NOMO-1 treated with dmso at 0.1 percent for 144 hours (cell line): Measurements from ENCODE around the gene ZNF674.
"Not testable (repeated sequence)": the region's sequence is repeated elsewhere in the genome, so short reads cannot be mapped to it uniquely, and the experiment has no call there.

Experiments used
- DNase-seq: peaks from one replicate; lab custom pipeline; 2025; ENCODE audit not compliant: unreplicated experiment; lab: John Stamatoyannopoulos, UW

Gene ZNF674

DNA sequence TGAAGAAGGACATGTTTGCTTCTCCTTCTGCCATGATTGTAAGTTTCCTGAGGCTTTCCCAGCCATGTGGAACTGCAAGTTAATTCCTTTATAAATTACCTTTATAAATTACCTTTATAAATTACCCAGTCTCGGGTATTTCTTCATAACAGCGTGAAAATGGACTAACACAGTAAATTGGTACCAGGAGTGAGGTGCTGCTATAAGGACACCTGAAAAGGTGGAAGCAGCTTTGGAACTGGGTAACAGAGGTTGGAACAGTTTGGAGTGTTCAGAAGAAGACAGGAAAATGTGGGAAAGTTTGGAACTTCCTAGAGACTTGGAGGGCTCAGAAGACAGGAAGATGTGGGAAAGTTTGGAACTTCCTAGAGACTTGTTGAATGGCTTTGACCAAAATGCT is 66.6 kb downstream of the ZNF674 start:
- not testable (repeated sequence) for DNase-seq

GRCh38 chrX:46477435-46477834 is 67.8 kb downstream of the ZNF674 start:
- DNase-seq, result no peak

- no peak for DNase-seq
Observed at GRCh38 chrX:46465203-46465602, 80.0 kb downstream of the ZNF674 start.

GRCh38 chrX:46463682-46464081 is 81.5 kb downstream of the ZNF674 start:
- DNase-seq, result no peak

DNA sequence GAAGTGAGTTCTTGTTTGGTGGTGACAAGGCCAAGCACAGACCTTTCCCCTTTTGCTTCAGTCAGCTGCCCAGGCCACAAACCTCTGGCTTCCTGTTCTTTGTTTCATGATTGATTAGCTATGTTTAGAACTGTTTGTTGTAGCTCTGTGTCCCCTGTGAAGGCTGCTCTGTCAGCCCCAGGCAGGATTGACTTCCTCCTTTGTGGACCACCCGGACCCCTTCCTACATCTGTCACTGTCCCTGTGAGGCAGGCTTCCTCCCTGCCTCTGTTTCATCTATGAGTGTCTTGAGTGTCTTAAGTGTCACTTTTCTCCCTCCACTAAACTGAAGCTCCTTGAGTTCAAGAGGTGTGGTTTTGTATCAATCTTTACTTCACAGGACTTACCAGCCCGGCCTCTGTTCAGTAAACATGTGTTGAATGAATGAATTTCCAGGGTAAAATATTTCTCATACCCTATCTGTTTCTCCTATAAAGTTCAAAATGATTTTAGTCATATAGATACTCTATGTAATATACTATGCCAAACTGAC is 83.5 kb downstream of the ZNF674 start:
- DNase-seq, result no peak

GRCh38 chrX:46460801-46461659 is 84.2 kb downstream of the ZNF674 start:
- not testable (repeated sequence) for DNase-seq

DNA sequence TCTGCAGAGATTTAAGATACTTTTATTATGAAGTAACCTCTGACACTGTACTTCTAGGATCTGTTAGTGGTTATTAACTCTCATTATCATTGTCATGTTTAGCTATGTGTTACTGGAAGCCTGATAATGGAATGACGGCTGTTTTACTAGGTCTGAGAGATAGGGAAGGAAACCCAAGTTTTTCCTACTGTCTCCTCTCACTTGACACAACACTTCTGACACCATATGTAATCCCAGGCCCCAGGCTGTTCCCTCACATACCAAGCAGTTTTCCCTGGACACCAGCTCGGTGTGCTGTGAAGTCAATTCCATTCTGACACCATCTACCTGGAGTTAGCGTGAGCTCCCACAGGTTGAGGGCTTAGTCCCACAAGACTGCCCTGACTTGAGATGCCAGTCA is 85.6 kb downstream of the ZNF674 start:
- no peak for DNase-seq

- no peak for DNase-seq
Observed at GRCh38 chrX:46456125-46456922, 88.9 kb downstream of the ZNF674 start.
